GM23248 (cell line): ENCODE data around the gene ASCL2. TPM values are rescaled to one million over a fixed set of nuclear protein-coding genes. Genes with fewer than 3 reads are reported as not detected.

ENCODE experiments used
- DNase-seq: peaks from one replicate; pipeline ENCODE4 v3.0.0-alpha.2; 2015
- H2AFZ ChIP-seq: fragments of 200-600 bp; sonication (generic); 2 replicates; pipeline ENCODE4 v1.6.1; 2016; ENCODE audit warnings: antibody characterized with exemption
- H3F3A ChIP-seq: fragments of 200-600 bp; sonication (generic); 2 replicates; pipeline ENCODE4 v1.6.1; 2016; ENCODE audit warnings: mild to moderate bottlenecking, antibody characterized with exemption, mixed run types; ENCODE audit not compliant: insufficient read depth
- H3K27ac ChIP-seq: fragments of 200-600 bp; sonication (generic); 2 replicates; pipeline ENCODE4 v1.5.1; 2016; ENCODE audit warnings: mild to moderate bottlenecking
- H3K27me3 ChIP-seq: fragments of 200-600 bp; sonication (generic); replicated peaks from 2 replicates; pipeline ENCODE4 v1.6.1; 2016; ENCODE audit warnings: mild to moderate bottlenecking; ENCODE audit not compliant: insufficient read depth
- H3K36me3 ChIP-seq: fragments of 200-600 bp; sonication (generic); 2 replicates; pipeline ENCODE4 v1.6.1; 2016; ENCODE audit warnings: low read depth, mild to moderate bottlenecking
- H3K4me1 ChIP-seq: fragments of 200-600 bp; sonication (generic); 2 replicates; pipeline ENCODE4 v1.6.1; 2016; ENCODE audit warnings: mild to moderate bottlenecking; ENCODE audit not compliant: insufficient read depth
- H3K4me2 ChIP-seq: fragments of 200-600 bp; sonication (generic); one replicate; pipeline ENCODE4 v1.6.1; 2016; ENCODE audit warnings: mild to moderate bottlenecking; ENCODE audit not compliant: unreplicated experiment
- H3K4me3 ChIP-seq: fragments of 200-600 bp; sonication (generic); 2 replicates; pipeline ENCODE4 v1.5.1; 2016; ENCODE audit warnings: mild to moderate bottlenecking
- H3K79me2 ChIP-seq: fragments of 200-600 bp; sonication (generic); 2 replicates; pipeline ENCODE4 v1.6.1; 2016; ENCODE audit warnings: mild to moderate bottlenecking; ENCODE audit not compliant: insufficient read depth
- H3K9ac ChIP-seq: fragments of 200-600 bp; sonication (generic); 2 replicates; pipeline ENCODE4 v1.6.1; 2016; ENCODE audit warnings: mild to moderate bottlenecking
- H3K9me2 ChIP-seq: fragments of 200-600 bp; sonication (generic); 2 replicates; pipeline ENCODE4 v1.6.1; 2016; ENCODE audit warnings: mixed run types, mild to moderate bottlenecking, moderate library complexity; ENCODE audit not compliant: insufficient read depth
- H3K9me3 ChIP-seq: fragments of 200-600 bp; sonication (generic); one replicate; pipeline ENCODE4 v1.6.1; 2017; ENCODE audit warnings: low read depth
- H4K20me1 ChIP-seq: fragments of 200-600 bp; sonication (generic); 2 replicates; pipeline ENCODE4 v1.6.0; 2016; ENCODE audit not compliant: insufficient read depth
- EZH2 ChIP-seq: fragments of 200-600 bp; sonication (generic); IDR thresholded peaks from 2 replicates; pipeline ENCODE4 v1.6.1; 2018; ENCODE audit warnings: antibody characterized with exemption, mild to moderate bottlenecking; ENCODE audit not compliant: insufficient read depth, poor library complexity, severe bottlenecking
- EZH2phosphoT487 ChIP-seq: fragments of 200-600 bp; sonication (generic); IDR thresholded peaks from 2 replicates; pipeline ENCODE4 v1.6.1; 2018; ENCODE audit warnings: antibody characterized with exemption, moderate library complexity, mild to moderate bottlenecking, low read depth; ENCODE audit not compliant: insufficient read depth
- WGBS, 2 experiments: methylation state at CpG; one replicate each; pipeline ENCODE4 v1.1.6; 2015 to 2017; ENCODE audit warnings: low lambda C conversion rate in 2 of 2, low coverage in 1 of 2; ENCODE audit errors: missing lambda C conversion rate in 2 of 2; 5-methylcytosine and 5-hydroxymethylcytosine counted together
- in situ Hi-C: fragments of 300-500 bp; cut with MboI; formaldehyde crosslinking; loops from 2 replicates; pipeline ENCODE4 v1.15.0; 2020
- polyA plus RNA-seq: library from polyadenylated mRNA; unstranded; fragments of >200 nt; fragmentation: Nextera tagmentation; extraction: Ambion mirVana; gene quantifications from 2 replicates; pipeline ENCODE4 v1.2.1, GENCODE V29; 2016
- total RNA-seq: library from RNA; depleted of rRNA; stranded (reverse); fragments of >200 nt; shearing (Covaris generic); gene quantifications from 2 replicates; pipeline ENCODE4 v1.2.3, GENCODE V29; 2014

The ASCL2 gene
- total and polyA plus RNA-seq, 2 experiments from 2014 or later: not detected

DNA sequence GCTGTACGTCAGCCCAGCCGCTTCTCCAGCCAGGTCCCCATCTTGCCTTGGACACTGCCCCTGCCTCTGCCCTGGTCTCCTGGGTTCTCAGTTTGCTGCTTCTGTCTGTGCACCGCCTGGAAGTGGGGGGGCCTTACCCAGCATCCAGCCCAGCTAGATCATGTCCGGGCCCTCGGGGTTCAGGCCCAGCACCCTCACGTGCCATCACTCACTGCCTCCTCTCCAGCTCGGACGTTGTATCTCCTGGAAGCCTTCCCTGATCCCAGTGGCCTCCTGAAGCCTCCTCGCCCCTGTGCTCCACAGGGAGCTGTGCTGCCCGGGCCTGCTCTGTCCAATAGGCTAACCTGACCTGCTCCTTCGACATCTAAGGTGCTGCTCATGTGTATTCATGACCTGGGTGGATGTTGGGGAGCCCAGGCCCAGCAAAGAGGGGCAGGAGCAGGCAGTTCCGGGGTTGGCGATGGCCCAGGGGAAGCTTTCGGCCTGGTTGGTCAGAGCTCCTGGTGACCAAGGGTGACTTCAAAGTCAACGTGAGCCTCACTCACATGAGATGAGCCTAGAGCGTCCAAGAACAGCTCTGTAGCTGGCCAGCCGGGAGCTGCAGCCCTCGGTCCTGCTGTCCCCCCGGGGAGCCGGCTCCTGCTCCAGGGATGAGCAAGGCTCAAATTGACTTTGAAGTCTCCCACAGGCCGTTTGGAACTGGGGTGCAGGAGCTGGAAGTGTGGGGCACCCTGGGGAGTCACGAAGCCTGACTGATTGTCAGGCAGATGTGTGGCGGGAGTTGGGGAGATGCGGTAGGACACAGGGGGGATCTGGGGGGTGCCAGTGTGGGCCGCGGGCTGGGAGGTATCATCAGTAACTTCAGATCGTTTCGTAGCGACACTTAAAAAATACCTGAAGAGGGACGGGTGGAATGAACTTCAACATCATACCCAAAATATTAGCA lies 5.2 kb upstream of the ASCL2 start:
- H3K4me1 ChIP-seq: no peaks in the 10 kb centered on the region
- no peaks in the 10 kb centered on the region for H3K9me3 ChIP-seq
- 59 to 65% methylated on average over 29 to 30 of the region's 30 CpGs for WGBS, 2 experiments
- H3K27me3 ChIP-seq: peaks cover 69% of the 10 kb centered on the region
- H3K4me2 ChIP-seq: no peak overlapping the region
- no peaks in the 10 kb centered on the region for H3K79me2 ChIP-seq
- H2AFZ ChIP-seq: no peak overlapping the region
- TF ChIP-seq EZH2phosphoT487 (no peak), EZH2 (no peak)
- H3K27ac ChIP-seq: no peak overlapping the region
- H3F3A ChIP-seq: no peaks in the 10 kb centered on the region
- no peaks in the 10 kb centered on the region for H4K20me1 ChIP-seq
- no peaks in the 10 kb centered on the region for H3K36me3 ChIP-seq
- no peak for DNase-seq
- H3K9me2 ChIP-seq: no peaks in the 10 kb centered on the region
- H3K4me3 ChIP-seq: no peak overlapping the region
- H3K9ac ChIP-seq: no peak overlapping the region
- in situ Hi-C loops: loop anchor here (25.0 kb wide), 1 partner anchor 88 kb away; no protein-coding TSS in a partner anchor

DNA sequence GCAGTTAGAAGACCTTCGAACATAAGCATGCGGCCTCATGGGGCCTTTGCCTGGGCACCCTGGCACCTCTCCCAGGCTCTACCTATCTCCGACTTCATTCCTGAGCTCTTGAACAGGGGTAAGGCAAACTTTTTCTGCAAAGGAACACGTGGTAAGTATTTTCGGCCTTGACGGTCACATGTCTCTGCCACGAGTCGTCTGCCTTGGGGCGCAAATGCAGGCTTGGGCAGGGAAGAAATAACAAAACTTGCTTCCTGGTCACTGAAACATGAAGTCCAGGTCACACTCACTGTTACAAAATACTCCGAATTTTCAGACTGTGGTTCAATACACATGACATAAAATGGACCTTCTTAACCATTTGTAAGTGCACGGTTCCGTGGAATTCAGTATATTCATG lies 3.4 kb upstream of the ASCL2 start:
- H3F3A ChIP-seq: no peaks in the 10 kb centered on the region
- no peaks in the 10 kb centered on the region for H3K9me2 ChIP-seq
- no peaks in the 10 kb centered on the region for H3K4me1 ChIP-seq
- H3K9ac ChIP-seq: no peak overlapping the region
- no peaks in the 10 kb centered on the region for H3K36me3 ChIP-seq
- H3K9me3 ChIP-seq: no peaks in the 10 kb centered on the region
- no peak overlapping the region for H3K27ac ChIP-seq
- DNase-seq: no peak
- in situ Hi-C loops: no loop called here
- TF ChIP-seq EZH2phosphoT487: no peak
- no peak for TF ChIP-seq EZH2
- no peaks in the 10 kb centered on the region for H4K20me1 ChIP-seq
- WGBS, 2 experiments: 70 to 75% methylated on average over 12 of the region's 12 CpGs
- no peak overlapping the region for H3K4me2 ChIP-seq
- H3K27me3 ChIP-seq: peaks cover 69% of the 10 kb centered on the region
- H3K79me2 ChIP-seq: no peaks in the 10 kb centered on the region
- no peak overlapping the region for H3K4me3 ChIP-seq
- no peak overlapping the region for H2AFZ ChIP-seq

DNA sequence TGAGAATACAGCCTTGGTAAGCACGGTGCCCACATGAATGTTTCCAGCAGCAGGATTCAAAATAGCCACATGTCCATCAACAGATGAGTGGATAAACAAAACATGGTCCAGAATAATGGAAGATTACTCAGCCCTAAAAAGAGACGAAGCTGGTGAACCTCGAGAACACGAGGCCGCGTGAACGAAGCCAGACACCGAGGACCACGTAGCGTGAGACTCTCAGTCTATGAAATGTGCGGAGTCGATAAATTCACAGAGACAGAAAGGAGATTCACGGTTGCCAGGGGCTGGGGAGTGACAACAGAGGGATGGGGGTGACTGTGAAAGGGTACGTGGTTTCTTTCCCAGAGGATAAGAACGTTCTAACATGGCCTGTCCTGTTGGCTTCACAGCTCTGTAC lies 2.9 kb upstream of the ASCL2 start:
- no peaks in the 10 kb centered on the region for H4K20me1 ChIP-seq
- H3F3A ChIP-seq: no peaks in the 10 kb centered on the region
- 75 to 80% methylated on average over 15 of the region's 15 CpGs for WGBS, 2 experiments
- no peak overlapping the region for H3K27ac ChIP-seq
- in situ Hi-C loops: no loop called here
- peaks cover 70% of the 10 kb centered on the region for H3K27me3 ChIP-seq
- no peaks in the 10 kb centered on the region for H3K4me1 ChIP-seq
- TF ChIP-seq EZH2 (no peak), EZH2phosphoT487 (no peak)
- H3K36me3 ChIP-seq: no peaks in the 10 kb centered on the region
- no peaks in the 10 kb centered on the region for H3K79me2 ChIP-seq
- no peaks in the 10 kb centered on the region for H3K9me3 ChIP-seq
- no peak overlapping the region for H3K4me2 ChIP-seq
- no peak overlapping the region for H3K4me3 ChIP-seq
- no peaks in the 10 kb centered on the region for H3K9me2 ChIP-seq
- no peak overlapping the region for H3K9ac ChIP-seq
- H2AFZ ChIP-seq: no peak overlapping the region
- DNase-seq: no peak

DNA sequence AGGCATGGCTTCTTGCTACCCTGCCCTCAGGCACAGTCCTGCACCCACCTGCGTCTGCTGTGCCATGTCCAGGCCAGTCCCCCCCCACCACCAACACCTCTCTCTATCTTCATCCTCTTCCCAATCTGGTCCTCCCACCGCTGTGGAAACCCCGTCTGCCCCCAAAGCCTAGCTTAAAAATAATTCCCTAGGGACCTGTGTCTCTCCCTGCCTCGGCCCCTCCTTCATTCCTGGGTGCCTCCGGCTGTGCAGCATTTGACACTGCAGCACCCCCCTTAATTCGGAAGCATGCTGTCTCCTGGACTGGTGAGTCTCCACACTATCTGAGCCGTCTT lies 2.5 kb upstream of the ASCL2 start:
- Histone ChIP-seq H3K36me3 (no peaks in the 10 kb centered on the region), H3K4me3 (no peak overlapping the region), H3K9me3 (no peaks in the 10 kb centered on the region), H3K4me1 (no peaks in the 10 kb centered on the region), H3K9me2 (no peaks in the 10 kb centered on the region), H3F3A (no peaks in the 10 kb centered on the region), H3K27me3 (peaks cover 69% of the 10 kb centered on the region), H3K27ac (no peak overlapping the region), H4K20me1 (no peaks in the 10 kb centered on the region), H3K9ac (no peak overlapping the region), H3K4me2 (no peak overlapping the region), H3K79me2 (no peaks in the 10 kb centered on the region), H2AFZ (no peak overlapping the region)
- no peak for DNase-seq
- whole genome bisulfite sequencing, 2 experiments: 50 to 56% methylated on average over 7 of the region's 7 CpGs
- in situ Hi-C loops: no loop called here
- no peak for TF ChIP-seq EZH2phosphoT487
- no peak for TF ChIP-seq EZH2
